Kidney (tissue), 14 donors: ENCODE data around the gene USP33. TPM values are rescaled to one million over a fixed set of nuclear protein-coding genes. Genes with fewer than 3 reads are reported as not detected.
"Not testable (repeated sequence)": the region's sequence is repeated elsewhere in the genome, so short reads cannot be mapped to it uniquely, and the experiment has no call there.

Experiments used
- DNase-seq, 5 donors: peaks; one replicate each; pipeline ENCODE4 v3.0.0-alpha.2; 2013 to 2020
- FAIRE-seq: peaks from 2 replicates; lab custom pipeline; 2012; peaks lifted over from hg19 to GRCh38; lab: Jason Lieb, UNC
- H3K27ac ChIP-seq, 2 donors: one replicate each; pipeline ENCODE4 v1.7.0; 2013; ENCODE audit warnings: low read depth in 2 of 2, low read length in 2 of 2, inconsistent platforms in 1 of 2
- H3K27me3 ChIP-seq: one replicate; pipeline ENCODE4 v1.7.1; 2013; ENCODE audit warnings: low read length, inconsistent platforms; ENCODE audit not compliant: control insufficient read depth, insufficient read depth
- H3K36me3 ChIP-seq, 3 donors: one replicate each; pipeline versions ENCODE4 v1.7.0 to v1.7.1; 2013; ENCODE audit warnings: low read length in 3 of 3, control low read depth in 1 of 3, inconsistent platforms in 1 of 3; ENCODE audit not compliant: insufficient read depth in 3 of 3, control insufficient read depth in 2 of 3
- H3K4me1 ChIP-seq, 3 donors: one replicate each; pipeline versions ENCODE4 v1.7.0 to v1.7.1; 2013; ENCODE audit warnings: low read length in 3 of 3, inconsistent platforms in 1 of 3, low read depth in 1 of 3; ENCODE audit not compliant: control insufficient read depth in 2 of 3, insufficient read depth in 2 of 3
- H3K4me3 ChIP-seq, 3 donors: one replicate each; pipeline versions ENCODE4 v1.7.0 to v1.8.1; 2013; ENCODE audit warnings: low read length in 3 of 3, control low read depth in 1 of 3, inconsistent platforms in 1 of 3
- H3K9ac ChIP-seq, 3 donors: one replicate each; pipeline versions ENCODE4 v1.7.0 to v1.7.1; 2013; ENCODE audit warnings: low read length in 3 of 3, control low read depth in 1 of 3, inconsistent platforms in 1 of 3
- H3K9me3 ChIP-seq, 3 donors: one replicate each; pipeline versions ENCODE4 v1.7.0 to v1.7.1; 2013; ENCODE audit warnings: low read length in 3 of 3, control low read depth in 1 of 3, inconsistent platforms in 1 of 3; ENCODE audit not compliant: control insufficient read depth in 2 of 3, insufficient read depth in 1 of 3
- CTCF ChIP-seq: IDR thresholded peaks from 3 replicates; pipeline ENCODE4 v1.5.1; 2012; ENCODE audit warnings: mild to moderate bottlenecking, moderate library complexity, borderline replicate concordance; ENCODE audit not compliant: insufficient read depth; ENCODE audit errors: extremely low read depth
- intact Hi-C: fragments of 100-400 bp; cut with DNase I; formaldehyde crosslinking; loops from one replicate; pipeline ENCODE4 v1.11.1; 2022
- polyA plus RNA-seq: library from polyadenylated mRNA; stranded (reverse); fragments of 350-450 nt; fragmentation: Illumina TruSeq; extraction: RNeasy Lipid Tissue Mini Kit (QIAGEN cat#74804); gene quantifications from one replicate; pipeline ENCODE4 v1.2.3, GENCODE V29; 2014; ENCODE audit warnings: low read depth, low replicate concordance; ENCODE audit not compliant: insufficient read depth
- total RNA-seq: library from RNA; stranded (reverse); fragmentation: NEBNext Ultra II Directional; extraction: Animal tissue kit (Norgen Biotek cat#: 25700); gene quantifications from one replicate; pipeline ENCODE4 v1.2.1, GENCODE V29; 2021
- donor health status: control.
- donor health status: control.
- donor health status: control.
- donor health status: control.
- donor health status: control.
- donor health status: DM: yes; HTN: yes; CAD: no.
- donor health status: Normal renal cell carcinoma (clear cell type).

The USP33 gene
- total and polyA plus RNA-seq, 2 donors from 2014 or later, result 25.7 to 63.3 TPM

GRCh38 chr1:77716065-77716464, 43.6 kb downstream of the USP33 start:
- Histone ChIP-seq H3K4me1 (no peaks in the 10 kb centered on the region), H3K36me3 (peaks cover 4 to 36% (median 7%) of the 10 kb centered on the region in 3 donors), H3K9me3 (no peaks in the 10 kb centered on the region), H3K4me3 (no peak overlapping the region), H3K27ac (no peak overlapping the region), H3K27me3 (no peaks in the 10 kb centered on the region), H3K9ac (no peak overlapping the region)
- DNase-seq (no peak), FAIRE-seq (no peak)
- TF ChIP-seq CTCF, result no peak
- intact Hi-C loops, result no loop called here

GRCh38 chr1:77709727-77710126, 49.9 kb downstream of the USP33 start:
- H3K9ac ChIP-seq, result no peak overlapping the region
- no peak for TF ChIP-seq CTCF
- H3K9me3 ChIP-seq, result no peaks in the 10 kb centered on the region
- H3K27me3 ChIP-seq, result no peaks in the 10 kb centered on the region
- H3K4me1 ChIP-seq, result no peaks in the 10 kb centered on the region
- DNase-seq, result no peak
- peaks cover 19 to 54% (median 23%) of the 10 kb centered on the region in 3 donors for H3K36me3 ChIP-seq
- no peak for FAIRE-seq
- intact Hi-C loops, result no loop called here
- H3K4me3 ChIP-seq, result no peak overlapping the region
- no peak overlapping the region for H3K27ac ChIP-seq

GRCh38 chr1:77706321-77706720, 53.3 kb downstream of the USP33 start:
- Histone ChIP-seq H3K9ac (no peak overlapping the region), H3K27me3 (no peaks in the 10 kb centered on the region), H3K4me1 (no peaks in the 10 kb centered on the region), H3K36me3 (peaks cover 17 to 34% (median 20%) of the 10 kb centered on the region in 3 donors), H3K27ac (no peak overlapping the region), H3K4me3 (no peak overlapping the region), H3K9me3 (no peaks in the 10 kb centered on the region)
- intact Hi-C loops, result no loop called here
- no peak for DNase-seq
- no peak for TF ChIP-seq CTCF
- FAIRE-seq, result no peak

GRCh38 chr1:77704736-77705135, 54.9 kb downstream of the USP33 start:
- H3K4me3 ChIP-seq, result no peak overlapping the region
- no peak overlapping the region for H3K27ac ChIP-seq
- no peaks in the 10 kb centered on the region for H3K27me3 ChIP-seq
- FAIRE-seq, result no peak
- intact Hi-C loops, result no loop called here
- H3K9me3 ChIP-seq, result peaks cover 0 to 2% (median 0%) of the 10 kb centered on the region in 3 donors
- TF ChIP-seq CTCF, result no peak
- H3K4me1 ChIP-seq, result no peaks in the 10 kb centered on the region
- no peak for DNase-seq
- peaks cover 8 to 18% (median 15%) of the 10 kb centered on the region in 3 donors for H3K36me3 ChIP-seq
- H3K9ac ChIP-seq, result no peak overlapping the region

GRCh38 chr1:77699673-77700072, 60.0 kb downstream of the USP33 start:
- H3K9me3 ChIP-seq, H3K9ac ChIP-seq, H3K4me1 ChIP-seq, FAIRE-seq, H3K36me3 ChIP-seq, H3K27me3 ChIP-seq, H3K27ac ChIP-seq, intact Hi-C loops, H3K4me3 ChIP-seq, DNase-seq: not testable (repeated sequence)
